Measurements from ENCODE around the gene CAPN14.

Gene CAPN14

DNA sequence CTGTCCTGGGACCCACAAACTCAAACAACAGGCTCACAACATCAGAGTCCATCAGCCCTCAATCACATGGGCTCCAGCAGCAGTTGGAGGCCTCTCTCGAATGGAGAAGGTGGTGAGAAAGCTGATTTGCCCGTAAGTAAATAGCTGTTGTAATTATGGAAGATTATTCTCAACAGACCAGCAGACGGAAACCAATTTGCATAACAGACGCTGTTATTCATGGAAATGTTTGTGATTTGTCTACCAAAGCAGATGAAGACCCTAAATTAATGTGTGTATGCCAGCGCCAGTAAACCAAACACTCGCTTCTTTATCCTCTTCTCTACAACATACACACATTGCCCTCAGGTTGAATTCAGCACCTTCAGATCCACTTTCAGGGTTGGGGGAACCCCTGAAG is 55.7 kb downstream of the CAPN14 start:
- no peak for DNase-seq (ENCODE audit: extremely low spot score)
- ChIA-PET POLR2A (no interaction called here), CTCF (no interaction called here)
- TF ChIP-seq HDGF (IDR thresholded peaks at IDR 0.05; ENCODE audit: borderline replicate concordance) (no peak), NFRKB (IDR thresholded peaks at IDR 0.05) (no peak), FOXK2 (IDR thresholded peaks at IDR 0.05) (no peak), ELF4 (IDR thresholded peaks at IDR 0.05) (no peak), TARDBP (IDR thresholded peaks at IDR 0.05) (no peak), BHLHE40 (IDR thresholded peaks at IDR 0.05; ENCODE audit: borderline replicate concordance) (no peak), LEF1 (IDR thresholded peaks at IDR 0.05; ENCODE audit: borderline replicate concordance) (no peak), CTBP1 (IDR thresholded peaks at IDR 0.05; ENCODE audit: borderline replicate concordance) (no peak), L3MBTL2 (conservative IDR thresholded peaks at IDR 0.05) (no peak)
- TF ChIP-seq, protein P1, sequence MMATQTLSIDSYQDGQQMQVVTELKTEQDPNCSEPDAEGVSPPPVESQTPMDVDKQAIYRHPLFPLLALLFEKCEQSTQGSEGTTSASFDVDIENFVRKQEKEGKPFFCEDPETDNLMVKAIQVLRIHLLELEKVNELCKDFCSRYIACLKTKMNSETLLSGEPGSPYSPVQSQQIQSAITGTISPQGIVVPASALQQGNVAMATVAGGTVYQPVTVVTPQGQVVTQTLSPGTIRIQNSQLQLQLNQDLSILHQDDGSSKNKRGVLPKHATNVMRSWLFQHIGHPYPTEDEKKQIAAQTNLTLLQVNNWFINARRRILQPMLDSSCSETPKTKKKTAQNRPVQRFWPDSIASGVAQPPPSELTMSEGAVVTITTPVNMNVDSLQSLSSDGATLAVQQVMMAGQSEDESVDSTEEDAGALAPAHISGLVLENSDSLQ (IDR thresholded peaks at IDR 0.05): no peak

DNA sequence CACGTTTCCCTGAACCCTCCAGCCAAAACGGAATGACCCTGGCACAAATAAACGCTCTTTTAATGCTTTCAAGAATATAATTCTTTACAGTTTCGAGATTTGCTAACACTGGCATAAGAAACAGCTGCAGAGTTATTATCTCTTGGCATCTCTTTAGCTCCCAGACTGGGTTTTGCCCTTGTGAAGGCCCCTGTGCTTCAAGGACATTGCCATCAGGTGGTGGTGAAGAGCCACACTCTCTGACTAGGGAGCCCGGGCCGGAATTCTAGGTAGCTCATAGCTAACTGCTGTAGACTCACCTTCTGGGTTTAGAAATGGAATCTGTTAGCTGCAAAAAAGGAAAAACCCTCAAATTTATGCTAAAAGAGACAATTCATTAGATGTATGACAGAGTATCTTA is 65.8 kb downstream of the CAPN14 start:
- CTCF ChIA-PET: interaction anchor here (2.0 kb wide), 1 partner anchor 18 kb away, joined by 6 read pairs; no protein-coding TSS in a partner anchor
- no peak for DNase-seq (ENCODE audit: extremely low spot score)
- TF ChIP-seq ZNF384 (IDR thresholded peaks at IDR 0.05): no peak
- no peak for TF ChIP-seq TARDBP (IDR thresholded peaks at IDR 0.05)
- TF ChIP-seq FOXA1 (IDR thresholded peaks at IDR 0.05): no peak
- no peak for TF ChIP-seq SP1 (IDR thresholded peaks at IDR 0.05)
- no peak for TF ChIP-seq ARNT (IDR thresholded peaks at IDR 0.05)
- TF ChIP-seq BHLHE40 (IDR thresholded peaks at IDR 0.05; ENCODE audit: borderline replicate concordance): no peak
- no peak for TF ChIP-seq HDGF (IDR thresholded peaks at IDR 0.05; ENCODE audit: borderline replicate concordance)
- TF ChIP-seq L3MBTL2 (conservative IDR thresholded peaks at IDR 0.05): no peak
- no peak for TF ChIP-seq ELF4 (IDR thresholded peaks at IDR 0.05)
- TF ChIP-seq FOXM1 (IDR thresholded peaks at IDR 0.05; ENCODE audit: borderline replicate concordance): no peak
- TF ChIP-seq, protein P1 (IDR thresholded peaks at IDR 0.05): no peak
- no peak for TF ChIP-seq SUZ12 (IDR thresholded peaks at IDR 0.05)
- TF ChIP-seq FOXK2 (IDR thresholded peaks at IDR 0.05): no peak
- no peak for TF ChIP-seq LEF1 (IDR thresholded peaks at IDR 0.05; ENCODE audit: borderline replicate concordance)
- POLR2A ChIA-PET: no interaction called here

DNA sequence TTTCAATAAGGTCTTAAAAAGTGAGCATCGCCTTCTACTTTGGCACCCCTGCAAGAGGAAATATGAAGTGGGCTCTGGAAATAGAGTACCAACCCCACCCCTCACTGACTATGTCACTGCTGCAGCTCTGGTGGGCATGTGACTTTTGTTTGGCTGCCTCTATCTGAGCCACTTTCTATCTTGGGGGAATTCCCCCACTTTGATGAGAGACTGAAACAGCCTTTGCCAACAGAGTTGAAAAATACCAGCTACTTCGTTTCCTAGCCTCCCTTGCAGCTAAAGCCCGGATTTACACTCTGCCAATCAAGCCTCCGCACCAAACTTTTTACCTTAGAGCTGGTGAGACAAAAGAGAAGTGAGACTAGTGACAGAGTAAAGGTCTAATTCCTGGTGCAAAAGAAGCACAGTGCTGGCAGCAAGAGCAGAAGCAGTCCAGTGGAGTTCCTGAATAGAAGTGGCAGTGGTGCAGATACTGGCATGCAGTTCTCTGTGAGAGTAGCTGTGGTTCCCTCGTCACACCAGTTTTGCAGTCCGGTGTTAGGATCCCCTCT is 67.1 kb downstream of the CAPN14 start:
- DNase-seq (ENCODE audit: extremely low spot score): no peak
- POLR2A ChIA-PET: no interaction called here
- CTCF ChIA-PET: interaction anchor here (2.0 kb wide), 1 partner anchor 20 kb away, joined by 6 read pairs; no protein-coding TSS in a partner anchor
- no peak for TF ChIP-seq FOXK2 (IDR thresholded peaks at IDR 0.05)
- TF ChIP-seq CTBP1 (IDR thresholded peaks at IDR 0.05; ENCODE audit: borderline replicate concordance): no peak
- TF ChIP-seq FOXA1 (IDR thresholded peaks at IDR 0.05): no peak
- TF ChIP-seq HDGF (IDR thresholded peaks at IDR 0.05; ENCODE audit: borderline replicate concordance): no peak
- no peak for TF ChIP-seq TARDBP (IDR thresholded peaks at IDR 0.05)
- TF ChIP-seq ELF4 (IDR thresholded peaks at IDR 0.05): no peak
- TF ChIP-seq L3MBTL2 (conservative IDR thresholded peaks at IDR 0.05): no peak
- TF ChIP-seq, protein P1 (IDR thresholded peaks at IDR 0.05): no peak
- TF ChIP-seq ARNT (IDR thresholded peaks at IDR 0.05): no peak
- no peak for TF ChIP-seq LEF1 (IDR thresholded peaks at IDR 0.05; ENCODE audit: borderline replicate concordance)
- no peak for TF ChIP-seq NFRKB (IDR thresholded peaks at IDR 0.05)
- no peak for TF ChIP-seq SUZ12 (IDR thresholded peaks at IDR 0.05)
- no peak for TF ChIP-seq ZNF384 (IDR thresholded peaks at IDR 0.05)
- TF ChIP-seq BHLHE40 (IDR thresholded peaks at IDR 0.05; ENCODE audit: borderline replicate concordance): no peak
- TF ChIP-seq SP1 (IDR thresholded peaks at IDR 0.05): no peak
- no peak for TF ChIP-seq FOXM1 (IDR thresholded peaks at IDR 0.05; ENCODE audit: borderline replicate concordance)

DNA sequence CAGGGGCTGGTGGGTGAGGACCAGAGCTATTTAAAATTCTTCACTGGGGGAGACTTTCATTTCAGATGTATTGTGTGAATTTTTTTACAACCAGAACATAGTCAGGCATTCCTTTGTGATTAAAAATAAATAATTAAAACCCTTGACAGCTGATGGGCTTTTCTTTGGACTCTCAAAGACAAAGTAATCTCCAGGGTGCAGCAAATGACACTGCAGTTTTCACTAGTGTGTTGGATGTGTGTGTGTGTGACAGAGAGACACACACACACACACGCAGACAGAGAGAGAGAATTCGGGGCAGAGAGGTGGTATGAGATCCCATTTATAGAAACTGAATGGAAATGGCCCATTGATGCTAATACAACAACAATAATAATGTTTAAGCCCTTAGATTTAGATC is 68.8 kb downstream of the CAPN14 start:
- no peak for DNase-seq (ENCODE audit: extremely low spot score)
- no peak for TF ChIP-seq LEF1 (IDR thresholded peaks at IDR 0.05; ENCODE audit: borderline replicate concordance)
- ChIA-PET POLR2A (no interaction called here), CTCF (no interaction called here)

DNA sequence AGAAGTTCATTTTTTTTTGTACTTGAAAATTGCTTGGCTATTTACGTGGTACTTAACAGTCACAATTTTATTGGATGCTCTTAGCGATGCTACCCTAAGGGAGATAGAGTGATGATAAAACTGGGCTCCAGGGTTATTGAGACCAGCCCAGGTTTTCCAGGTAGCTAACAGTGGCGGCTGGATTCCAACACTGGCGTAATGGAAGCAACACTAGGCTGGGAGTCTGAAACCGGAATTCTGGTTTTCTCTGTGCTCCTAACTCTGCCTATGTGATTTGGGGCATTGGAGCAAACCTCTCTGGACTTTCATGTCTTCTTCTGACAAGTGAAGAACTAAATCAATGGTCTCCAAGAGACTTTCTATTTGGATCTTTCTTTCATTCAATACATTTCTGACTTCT is 69.7 kb downstream of the CAPN14 start:
- TF ChIP-seq ELF4 (IDR thresholded peaks at IDR 0.05) (no peak), FOXM1 (IDR thresholded peaks at IDR 0.05; ENCODE audit: borderline replicate concordance) (no peak), FOXA1 (IDR thresholded peaks at IDR 0.05) (no peak), L3MBTL2 (conservative IDR thresholded peaks at IDR 0.05) (no peak), FOXK2 (IDR thresholded peaks at IDR 0.05) (no peak), SUZ12 (IDR thresholded peaks at IDR 0.05) (no peak), CTBP1 (IDR thresholded peaks at IDR 0.05; ENCODE audit: borderline replicate concordance) (no peak), SP1 (IDR thresholded peaks at IDR 0.05) (no peak)
- CTCF ChIA-PET: no interaction called here
- POLR2A ChIA-PET: no interaction called here
- no peak for DNase-seq (ENCODE audit: extremely low spot score)

DNA sequence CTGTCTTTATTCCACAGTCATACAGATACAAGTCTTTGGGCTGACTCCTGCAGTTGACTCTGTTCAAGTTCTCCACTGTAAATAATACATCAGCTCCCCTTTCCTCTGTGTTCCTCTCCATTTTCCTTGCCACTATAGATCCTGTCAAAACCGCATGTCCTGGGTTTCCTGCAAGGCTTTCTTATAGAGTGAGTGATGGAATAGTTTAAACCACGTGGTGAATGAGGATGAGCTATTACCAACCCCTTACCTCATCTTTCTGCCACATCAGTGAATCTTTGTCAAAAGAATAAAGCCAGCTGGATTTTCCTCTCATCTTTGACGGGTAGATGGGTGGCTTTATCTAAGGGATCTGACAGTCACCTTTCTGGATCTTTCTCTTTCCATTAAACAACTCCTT is 75.2 kb downstream of the CAPN14 start:
- ChIA-PET POLR2A (no interaction called here), CTCF (no interaction called here)
- no peak for DNase-seq (ENCODE audit: extremely low spot score)
- TF ChIP-seq L3MBTL2 (conservative IDR thresholded peaks at IDR 0.05): no peak
- no peak for TF ChIP-seq FOXK2 (IDR thresholded peaks at IDR 0.05)
- no peak for TF ChIP-seq TARDBP (IDR thresholded peaks at IDR 0.05)
- TF ChIP-seq NFRKB (IDR thresholded peaks at IDR 0.05): no peak
- no peak for TF ChIP-seq ARNT (IDR thresholded peaks at IDR 0.05)
- TF ChIP-seq FOXM1 (IDR thresholded peaks at IDR 0.05; ENCODE audit: borderline replicate concordance): no peak
